Activated CD4-positive, alpha-beta memory T cell treated with anti-CD3 and anti-CD28 coated beads, Interleukin-2, amount 10 ng/mL, durations not matched to agents 7 days and 5 days (primary cell): ENCODE measurements around the gene PMFBP1. TPM values are rescaled to one million over a fixed set of nuclear protein-coding genes. Genes with fewer than 3 reads are reported as not detected.
"Not testable (repeated sequence)": the region's sequence is repeated elsewhere in the genome, so short reads cannot be mapped to it uniquely, and the experiment has no call there.

Experiments
- CTCF ChIA-PET: fragments of 350-600 bp; sonication (Branson Sonifier 250); formaldehyde crosslinking; loops from one replicate; lab custom pipeline; 2021; ENCODE audit warnings: antibody characterized with exemption, inconsistent platforms; lab: Charles Lee
- POLR2A ChIA-PET: fragments of 350-600 bp; sonication (Branson Sonifier 250); formaldehyde crosslinking; loops from one replicate; lab custom pipeline; 2021; ENCODE audit warnings: antibody characterized with exemption; lab: Charles Lee
- DNase-seq: peaks from one replicate; pipeline ENCODE4 v3.0.0-alpha.2; 2020
- H3K27ac Mint-ChIP-seq: one replicate; pipeline ENCODE4 v1.8.0; 2021; ENCODE audit warnings: mild to moderate bottlenecking, mixed read lengths
- H3K27me3 Mint-ChIP-seq: one replicate; pipeline ENCODE4 v1.8.0; 2021; ENCODE audit warnings: mixed read lengths
- H3K36me3 Mint-ChIP-seq: one replicate; pipeline ENCODE4 v1.8.0; 2021; ENCODE audit warnings: low read depth, mixed read lengths
- H3K4me1 Mint-ChIP-seq: one replicate; pipeline ENCODE4 v1.8.0; 2021; ENCODE audit warnings: mixed read lengths
- H3K4me3 Mint-ChIP-seq: one replicate; pipeline ENCODE4 v1.8.0; 2021; ENCODE audit warnings: mild to moderate bottlenecking, mixed read lengths
- H3K9me3 Mint-ChIP-seq: one replicate; pipeline ENCODE4 v1.8.0; 2021; ENCODE audit warnings: mixed read lengths
- total RNA-seq, 2 experiments: library from RNA; stranded (reverse); gene quantifications; one replicate each; pipeline ENCODE4 v1.2.3, GENCODE V29; 2021

PMFBP1 gene
- total RNA-seq, 2 experiments from 2014 or later = 1.5 to 1.8 TPM

DNA sequence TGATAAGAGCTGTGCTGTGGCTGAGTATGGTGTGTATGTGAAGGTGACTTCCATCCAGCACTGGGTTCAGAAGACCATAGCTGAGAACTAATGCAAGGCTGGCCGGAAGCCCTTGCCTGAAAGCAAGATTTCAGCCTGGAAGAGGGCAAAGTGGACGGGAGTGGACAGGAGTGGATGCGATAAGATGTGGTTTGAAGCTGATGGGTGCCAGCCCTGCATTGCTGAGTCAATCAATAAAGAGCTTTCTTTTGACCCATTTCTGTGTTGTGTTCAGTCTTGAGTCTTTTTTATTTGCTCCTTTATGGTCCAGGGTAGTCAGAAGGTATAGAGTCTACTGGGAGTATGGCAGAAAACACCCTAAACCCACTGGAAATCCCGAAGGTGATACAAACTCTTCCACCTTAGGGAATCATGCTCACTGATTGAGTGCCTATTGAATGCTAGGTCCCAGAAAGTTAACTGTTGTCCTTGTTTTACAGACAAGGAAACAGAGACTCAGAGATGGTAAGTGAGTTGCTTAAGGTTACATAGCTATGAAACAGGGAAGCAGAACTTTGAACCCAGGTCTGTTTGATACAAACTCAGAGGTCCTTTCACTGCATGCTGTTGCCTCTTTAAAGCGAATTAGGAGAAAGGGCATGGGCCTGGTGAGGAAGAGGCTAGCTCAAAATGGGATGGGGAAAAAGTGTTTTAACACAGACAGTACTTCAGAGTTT is 94.8 kb downstream of the PMFBP1 start:
- H3K4me1 Mint-ChIP-seq, H3K27ac Mint-ChIP-seq, POLR2A ChIA-PET, DNase-seq, H3K9me3 Mint-ChIP-seq, H3K36me3 Mint-ChIP-seq, H3K27me3 Mint-ChIP-seq, H3K4me3 Mint-ChIP-seq: not testable (repeated sequence)
- CTCF ChIA-PET = interaction anchor here (1.2 kb wide), 1 partner anchor 10 kb away, joined by 4 read pairs; no protein-coding TSS in a partner anchor

DNA sequence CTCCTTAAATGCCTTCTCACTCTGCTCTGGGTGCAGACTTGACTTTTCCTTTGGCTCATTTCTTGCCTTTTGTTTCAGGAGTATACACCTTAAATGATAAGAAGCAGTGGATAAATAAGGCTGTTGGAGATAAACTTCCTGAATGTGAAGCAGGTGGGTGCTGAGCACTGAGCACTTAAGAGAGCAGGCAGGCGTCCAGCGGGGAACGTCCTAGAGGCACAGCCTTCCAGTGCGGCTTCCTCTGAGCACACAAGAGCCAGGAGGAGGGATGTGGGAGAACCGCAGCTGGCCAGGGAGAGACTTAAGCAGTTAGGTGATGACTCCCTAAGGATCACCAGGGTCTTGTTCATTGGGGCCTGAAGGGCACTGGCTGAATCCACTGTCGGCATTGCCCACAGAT is 96.9 kb downstream of the PMFBP1 start:
- POLR2A ChIA-PET, H3K36me3 Mint-ChIP-seq, H3K27ac Mint-ChIP-seq: not testable (repeated sequence)

DNA sequence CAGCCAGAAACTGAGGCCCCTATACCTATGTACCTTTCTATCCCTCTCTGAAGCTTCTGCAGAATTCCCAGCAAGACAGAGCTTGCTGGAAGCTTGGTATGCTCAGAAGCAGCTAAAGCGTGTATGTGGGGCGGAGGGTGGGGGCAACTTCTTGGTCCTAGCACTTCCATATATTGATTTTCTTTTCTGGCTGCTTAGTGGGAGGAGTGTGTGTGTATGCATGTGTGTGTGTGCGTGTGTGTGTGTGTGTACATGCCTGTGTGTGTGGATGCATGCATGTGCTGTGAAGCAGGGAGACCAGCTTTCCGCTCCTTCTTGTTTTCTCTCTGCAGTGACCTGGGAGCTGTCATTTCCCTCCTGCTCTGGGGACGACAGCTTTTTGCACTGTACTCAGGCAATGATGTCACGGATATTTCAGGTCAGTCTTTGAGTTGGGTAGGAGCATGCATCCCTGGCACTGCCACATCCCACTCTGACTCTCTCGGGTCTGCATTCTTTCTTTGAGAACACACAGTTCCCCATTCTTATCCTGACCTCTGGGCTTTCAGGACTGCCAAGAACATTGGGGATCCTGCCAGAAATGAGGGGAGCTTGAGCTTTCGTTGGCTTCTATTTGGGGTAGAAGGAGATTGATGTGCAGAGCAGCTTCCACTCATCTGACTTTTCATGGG is 98.3 kb downstream of the PMFBP1 start:
- ChIA-PET CTCF (no interaction called here), POLR2A (no interaction called here)
- no peak for DNase-seq
- no peaks in the 10 kb centered on the region for H3K4me1 Mint-ChIP-seq
- no peak overlapping the region for H3K4me3 Mint-ChIP-seq
- no peak overlapping the region for H3K27ac Mint-ChIP-seq
- H3K27me3 Mint-ChIP-seq = no peaks in the 10 kb centered on the region
- no peaks in the 10 kb centered on the region for H3K9me3 Mint-ChIP-seq
- no peaks in the 10 kb centered on the region for H3K36me3 Mint-ChIP-seq

More for the DNA sequence above, 96.9 kb downstream of the PMFBP1 start:
- H3K27me3 Mint-ChIP-seq, H3K4me3 Mint-ChIP-seq, CTCF ChIA-PET, DNase-seq, H3K4me1 Mint-ChIP-seq, H3K9me3 Mint-ChIP-seq: not testable (repeated sequence)

DNA sequence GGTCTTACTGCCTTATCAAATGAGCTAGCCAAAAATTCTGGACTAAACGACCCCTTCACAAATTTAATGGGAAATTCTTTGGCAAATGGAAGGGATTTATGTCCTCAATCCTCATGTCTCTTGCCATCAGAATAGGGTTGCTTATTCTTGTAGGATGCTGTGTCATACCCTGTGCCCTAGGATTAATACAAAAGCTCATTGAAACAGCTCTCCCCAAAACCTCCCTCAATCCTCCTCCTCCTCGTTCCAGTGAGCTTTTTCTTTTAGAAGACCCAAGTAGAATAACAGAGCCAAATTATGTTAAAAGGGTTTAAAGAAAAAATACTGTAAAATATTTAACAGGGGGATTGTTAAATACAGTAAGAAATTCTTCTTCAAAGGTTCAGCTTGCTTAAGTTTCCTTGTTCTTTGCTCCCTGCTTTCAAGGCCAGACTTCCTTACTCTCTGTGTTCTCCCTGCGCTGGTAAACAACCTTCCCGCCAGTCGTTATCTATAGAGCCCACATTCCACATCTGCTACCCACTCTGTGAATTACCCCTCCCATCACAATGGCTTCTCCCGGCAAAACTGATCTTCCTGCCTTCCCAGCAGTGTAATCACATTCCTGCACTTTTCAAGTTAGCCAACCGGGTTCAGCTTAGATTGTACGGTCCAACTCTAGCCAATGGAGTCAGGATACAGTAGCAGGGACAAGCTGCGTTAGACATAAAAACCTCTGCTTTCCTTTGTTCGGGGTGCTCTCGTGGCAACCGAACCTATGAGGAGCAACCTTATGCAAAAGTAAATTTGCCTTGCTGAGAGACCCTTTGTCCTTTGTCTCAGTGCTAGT is 99.2 kb downstream of the PMFBP1 start:
- H3K27me3 Mint-ChIP-seq = no peaks in the 10 kb centered on the region
- no peak for DNase-seq
- H3K4me3 Mint-ChIP-seq = no peak overlapping the region
- no peak overlapping the region for H3K27ac Mint-ChIP-seq
- no peaks in the 10 kb centered on the region for H3K9me3 Mint-ChIP-seq
- POLR2A ChIA-PET = no interaction called here
- H3K4me1 Mint-ChIP-seq = no peaks in the 10 kb centered on the region
- CTCF ChIA-PET = no interaction called here
- H3K36me3 Mint-ChIP-seq = no peaks in the 10 kb centered on the region

Other genes starting within 250 kb of the PMFBP1 start
- under 1 TPM in 1 of 2 experiments, not detected in 1; 0.08 TPM for gene PKD1L3, start 171.8 kb downstream of the PMFBP1 start, total RNA-seq
- 1 to 10 TPM; 6.9 to 7.6 TPM for gene DHODH, start 163.4 kb downstream of the PMFBP1 start, total RNA-seq
- gene HP, start 117.7 kb downstream of the PMFBP1 start, total RNA-seq = not detected
- not detected for gene HPR, start 108.9 kb downstream of the PMFBP1 start, total RNA-seq
- 10 to 100 TPM; 15.3 to 16.2 TPM for gene TXNL4B, start 78.5 kb downstream of the PMFBP1 start, total RNA-seq
- 10 to 100 TPM; 70.2 to 70.7 TPM for gene DHX38, start 78.3 kb downstream of the PMFBP1 start, total RNA-seq